Subcutaneous abdominal adipose tissue (tissue), 5 donors: Measurements from ENCODE around the gene TAPBP.
"Not testable (repeated sequence)": the region's sequence is repeated elsewhere in the genome, so short reads cannot be mapped to it uniquely, and the experiment has no call there.

Experiments
- H3K27ac ChIP-seq: one replicate; pipeline ENCODE4 v1.7.0; 2013; ENCODE audit warnings: low read depth, mild to moderate bottlenecking, inconsistent platforms, low read length, moderate library complexity
- H3K27me3 ChIP-seq, 5 donors: one replicate each; pipeline ENCODE4 v1.7.0; 2013; ENCODE audit warnings: low read length in 5 of 5, inconsistent platforms in 1 of 5; ENCODE audit not compliant: control insufficient read depth in 5 of 5, insufficient read depth in 4 of 5
- H3K36me3 ChIP-seq, 5 donors: one replicate each; pipeline ENCODE4 v1.7.0; 2013; ENCODE audit warnings: low read length in 5 of 5; ENCODE audit not compliant: control insufficient read depth in 5 of 5, insufficient read depth in 5 of 5
- H3K4me1 ChIP-seq, 5 donors: one replicate each; pipeline ENCODE4 v1.7.0; 2013; ENCODE audit warnings: low read length in 5 of 5, mild to moderate bottlenecking in 3 of 5, moderate library complexity in 1 of 5; ENCODE audit not compliant: control insufficient read depth in 5 of 5, insufficient read depth in 5 of 5
- H3K4me3 ChIP-seq, 5 donors: one replicate each; pipeline ENCODE4 v1.7.0; 2013; ENCODE audit warnings: low read length in 5 of 5, low read depth in 1 of 5
- H3K9ac ChIP-seq, 5 donors: one replicate each; pipeline ENCODE4 v1.7.0; 2013; ENCODE audit warnings: low read length in 5 of 5, mild to moderate bottlenecking in 4 of 5, moderate library complexity in 3 of 5
- H3K9me3 ChIP-seq, 5 donors: one replicate each; pipeline ENCODE4 v1.7.0; 2013; ENCODE audit warnings: low read length in 5 of 5; ENCODE audit not compliant: control insufficient read depth in 5 of 5
- donor health status: healthy.
- donor health status: healthy.
- donor health status: healthy.
- donor health status: healthy.
- donor health status: healthy.

The TAPBP gene

DNA sequence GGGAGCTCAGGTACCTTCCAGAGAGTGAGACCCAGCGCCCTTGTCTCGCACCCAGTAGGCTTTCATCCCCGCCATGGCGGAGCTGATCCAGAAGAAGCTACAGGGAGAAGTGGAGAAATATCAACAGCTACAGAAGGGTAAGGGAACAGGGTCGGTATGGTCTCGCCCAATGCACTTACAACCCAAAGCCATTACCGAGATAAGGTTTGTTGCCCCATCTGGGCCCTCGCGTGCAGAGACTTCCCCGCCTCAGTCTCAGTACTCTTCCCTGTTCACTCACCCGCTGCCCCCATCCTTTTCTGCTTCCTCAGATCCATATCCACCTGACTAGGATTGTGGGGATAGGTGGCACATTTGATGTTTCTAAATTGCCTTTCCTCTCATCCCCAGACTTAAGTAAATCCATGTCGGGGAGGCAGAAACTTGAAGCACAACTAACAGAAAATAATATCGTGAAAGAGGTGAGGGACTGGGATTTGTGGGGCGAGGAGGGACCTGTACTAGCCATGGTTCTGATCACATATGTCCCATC is 24.0 kb downstream of the TAPBP start:
- peak overlapping the region; percentile 85 for H3K27ac ChIP-seq
- H3K4me1 ChIP-seq = peaks cover 6 to 28% (median 23%) of the 10 kb centered on the region in 5 donors
- H3K36me3 ChIP-seq = peaks cover 0 to 64% (median 54%) of the 10 kb centered on the region in 5 donors
- no peaks in the 10 kb centered on the region for H3K9me3 ChIP-seq
- peak overlapping the region; percentile 79 to 97 (median 86) for H3K4me3 ChIP-seq
- no peaks in the 10 kb centered on the region for H3K27me3 ChIP-seq
- H3K9ac ChIP-seq = peak overlapping the region; percentile 75 to 95 (median 92)

DNA sequence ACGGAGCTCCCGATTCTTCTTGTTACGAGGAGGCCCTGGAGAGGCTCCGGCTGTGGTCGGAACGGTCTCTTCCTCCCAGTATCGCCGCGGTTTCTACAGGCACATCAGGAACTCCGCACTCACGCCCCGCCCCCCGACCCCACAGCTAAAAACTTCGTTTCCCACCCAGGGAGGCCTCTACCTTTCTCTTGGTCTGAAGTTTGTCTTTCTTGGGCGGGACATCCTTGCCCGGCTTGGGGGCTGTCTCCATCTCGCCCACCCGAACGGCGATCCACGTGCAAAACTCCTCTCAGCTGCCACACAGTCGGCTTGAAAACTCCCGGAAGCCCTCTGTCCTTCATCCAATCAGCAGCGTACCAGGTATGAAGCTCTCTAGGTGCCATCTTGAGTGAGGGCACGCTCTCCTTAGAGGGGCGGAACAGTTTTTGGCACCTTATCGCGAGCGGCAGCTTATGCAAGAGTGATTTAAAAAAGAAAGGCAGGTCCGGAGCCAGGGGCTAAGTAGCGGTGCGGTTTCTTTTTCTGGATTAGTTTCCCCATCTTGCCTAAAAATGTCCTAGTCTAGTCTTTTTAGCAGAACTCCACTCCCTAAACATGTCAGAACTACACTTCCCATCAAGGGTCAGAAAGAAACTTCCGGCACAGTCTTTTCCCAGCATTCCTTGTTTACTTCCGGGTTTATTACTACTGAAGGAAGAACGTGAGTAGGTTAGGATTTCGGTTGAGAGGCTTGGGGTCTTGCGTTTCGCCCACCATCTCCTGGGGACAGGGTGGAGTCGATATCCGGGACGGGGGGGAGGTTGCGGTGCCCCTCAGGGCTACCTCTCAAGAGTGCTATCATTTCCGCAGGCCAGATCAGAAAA is 24.7 kb downstream of the TAPBP start, which contains the start of the genes PFDN6 and WDR46:
PFDN6 (plus strand) TSS at position 681 of the 863 bp plus-strand sequence. CDS start 256 bp downstream, outside the sequence.
WDR46 (minus strand) TSS at position 319 of the 863 bp plus-strand sequence; CDS start at position 250, 69 bp downstream.
- Histone ChIP-seq H3K9ac (peak within 1 kb of the TSS; percentile 75 to 95 (median 92)), H3K4me1 (peaks cover 6 to 28% (median 23%) of the 10 kb centered on the region in 5 donors), H3K27me3 (no peaks in the 10 kb centered on the region), H3K4me3 (peak within 1 kb of the TSS; percentile 79 to 97 (median 86)), H3K36me3 (peaks cover 0 to 63% (median 53%) of the 10 kb centered on the region in 5 donors), H3K9me3 (no peaks in the 10 kb centered on the region), H3K27ac (peak within 1 kb of the TSS; percentile 85)

DNA sequence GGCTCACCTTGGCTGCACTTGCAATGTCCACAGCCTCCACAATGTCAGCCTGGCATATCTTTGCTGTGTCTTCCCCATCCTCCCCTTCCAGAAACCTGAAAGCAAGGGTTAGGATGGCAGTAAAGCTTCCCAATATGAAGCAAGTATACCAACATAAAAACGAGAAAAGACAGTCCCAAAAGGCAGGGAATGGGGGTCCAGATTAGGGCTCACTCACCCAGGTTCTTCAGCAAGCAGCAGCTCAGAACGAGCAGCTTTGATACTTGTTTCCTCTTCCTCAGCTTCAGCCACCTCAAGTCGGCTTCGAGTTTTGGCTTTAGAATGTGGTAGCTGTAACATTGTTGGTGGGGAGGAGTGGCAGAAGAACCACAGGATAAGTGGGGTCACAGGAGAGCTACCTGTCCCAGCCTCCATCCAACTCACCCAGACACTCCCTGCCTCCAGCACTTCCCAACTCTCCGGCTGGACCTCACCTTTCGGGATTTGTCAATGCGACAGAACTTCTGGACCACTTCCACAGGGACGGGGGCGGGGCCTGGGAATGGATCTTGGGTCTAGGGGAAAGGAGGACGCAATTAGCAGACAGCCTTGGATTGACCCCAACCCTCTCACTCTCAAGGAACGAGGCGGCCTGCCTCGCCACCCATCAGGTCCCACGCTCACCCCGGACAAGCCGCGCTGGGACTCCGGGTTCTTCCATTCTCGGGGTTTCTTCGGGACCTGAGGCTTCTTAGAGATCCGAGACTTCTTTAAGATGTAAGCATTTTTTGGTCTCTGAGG is 25.5 kb downstream of the TAPBP start:
- H3K36me3 ChIP-seq = peaks cover 0 to 61% (median 47%) of the 10 kb centered on the region in 5 donors

DNA sequence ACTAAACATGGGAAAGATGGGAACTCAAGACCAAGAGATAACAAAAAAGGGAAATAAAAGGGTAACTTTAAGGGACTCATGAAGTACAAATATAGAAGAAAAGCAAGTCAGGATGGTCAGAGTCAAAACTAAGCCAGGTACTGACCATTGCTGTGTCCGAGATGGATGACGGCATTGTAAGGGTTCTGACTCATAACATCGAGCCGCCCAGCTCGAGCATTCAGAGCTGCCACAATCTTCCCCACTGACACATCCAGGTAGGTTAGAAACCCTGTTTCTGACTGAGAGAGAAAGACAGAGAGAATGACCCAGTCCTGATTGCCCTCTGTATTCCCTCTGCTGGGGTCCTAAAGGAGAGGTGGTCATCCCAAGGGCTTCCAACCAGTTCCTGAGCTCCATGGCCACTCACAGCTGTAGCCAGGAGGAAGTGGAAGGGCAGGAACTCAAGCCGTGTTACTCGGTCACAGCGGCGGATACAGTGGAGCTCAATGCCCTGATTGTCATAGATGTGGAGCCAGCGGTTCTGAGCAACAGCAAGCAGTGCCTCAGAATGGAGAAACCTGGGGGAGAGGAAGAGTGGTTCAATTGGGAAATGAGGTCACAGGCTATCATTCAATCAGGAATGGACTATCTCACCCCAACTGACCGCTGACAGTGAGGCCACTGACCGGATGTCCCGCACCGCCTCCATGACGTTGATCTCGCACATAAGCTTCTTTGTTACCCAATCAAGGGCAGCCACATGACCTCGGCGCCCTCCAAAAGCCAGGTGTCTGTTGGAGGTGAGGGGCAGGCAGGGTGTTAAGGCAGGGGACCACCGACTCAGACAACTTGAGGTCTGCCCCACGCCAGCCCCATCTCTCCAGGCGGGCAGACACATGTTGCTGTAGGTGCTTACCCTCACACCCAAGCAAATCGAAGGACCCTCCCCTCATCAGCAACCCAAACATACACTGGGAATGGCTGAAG is 26.6 kb downstream of the TAPBP start:
- H3K27ac ChIP-seq = no peak overlapping the region
- peaks cover 0 to 61% (median 44%) of the 10 kb centered on the region in 5 donors for H3K36me3 ChIP-seq
- H3K4me1 ChIP-seq = peaks cover 6 to 28% (median 23%) of the 10 kb centered on the region in 5 donors
- no peaks in the 10 kb centered on the region for H3K27me3 ChIP-seq
- H3K9me3 ChIP-seq = no peaks in the 10 kb centered on the region
- peak overlapping the region in 1 of 5 donors; percentile 2 for H3K9ac ChIP-seq
- no peak overlapping the region for H3K4me3 ChIP-seq

More for the DNA sequence above, 25.5 kb downstream of the TAPBP start:
- Histone ChIP-seq H3K27me3 (no peaks in the 10 kb centered on the region), H3K27ac (peak overlapping the region; percentile 85), H3K9me3 (no peaks in the 10 kb centered on the region), H3K4me3 (peak overlapping the region; percentile 79 to 97 (median 86)), H3K9ac (peak overlapping the region; percentile 75 to 95 (median 92)), H3K4me1 (peaks cover 6 to 28% (median 23%) of the 10 kb centered on the region in 5 donors)

DNA sequence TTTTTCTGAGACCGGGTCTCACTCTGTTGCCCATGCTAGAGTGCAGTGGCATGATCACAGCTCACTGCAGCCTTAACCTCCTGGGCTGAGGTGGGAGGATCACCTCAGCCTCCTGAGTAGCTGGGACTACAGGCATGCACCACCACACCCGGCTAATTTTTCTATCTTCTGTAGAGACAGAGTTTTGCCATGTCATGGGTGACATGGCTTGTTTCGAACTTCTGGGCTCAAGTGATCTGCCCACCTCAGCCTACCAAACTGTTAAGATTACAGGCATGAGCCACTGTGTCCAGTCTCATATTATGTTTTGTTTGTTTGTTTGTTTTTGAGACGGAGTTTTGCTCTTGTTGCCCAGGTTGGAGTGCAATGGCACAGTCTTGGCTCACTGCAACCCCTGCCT is 28.7 kb downstream of the TAPBP start:
- not testable (repeated sequence) for H3K4me3 ChIP-seq, H3K9me3 ChIP-seq, H3K27ac ChIP-seq, H3K27me3 ChIP-seq, H3K9ac ChIP-seq
- Histone ChIP-seq H3K4me1 (peaks cover 6 to 25% (median 19%) of the 10 kb centered on the region in 5 donors), H3K36me3 (peaks cover 0 to 66% (median 48%) of the 10 kb centered on the region in 5 donors)

DNA sequence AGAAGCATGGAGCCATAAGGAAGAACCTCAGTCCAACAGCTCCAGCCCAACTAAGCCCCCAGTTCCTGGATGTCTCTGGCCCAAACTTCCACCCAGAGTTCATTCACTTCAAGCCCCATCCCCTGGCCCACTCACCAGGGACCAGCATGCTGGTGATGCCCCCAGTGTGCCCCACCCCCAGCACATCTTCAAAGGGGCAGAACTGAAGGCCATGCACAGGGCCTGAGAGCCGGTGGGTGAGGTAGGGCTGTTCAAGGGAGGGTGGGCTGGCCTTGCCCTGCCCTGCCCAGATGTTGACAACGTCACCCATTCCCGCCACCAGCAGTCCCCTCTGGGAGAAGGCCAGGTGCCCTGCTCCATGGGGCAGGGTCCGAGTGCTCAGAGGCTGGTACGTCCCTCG is 33.3 kb downstream of the TAPBP start:
- Histone ChIP-seq H3K36me3 (peaks cover 0 to 79% (median 58%) of the 10 kb centered on the region in 5 donors), H3K9me3 (no peaks in the 10 kb centered on the region), H3K4me3 (no peak overlapping the region), H3K4me1 (peaks cover 0 to 45% (median 28%) of the 10 kb centered on the region in 5 donors), H3K27me3 (no peaks in the 10 kb centered on the region), H3K9ac (no peak overlapping the region), H3K27ac (no peak overlapping the region)

DNA sequence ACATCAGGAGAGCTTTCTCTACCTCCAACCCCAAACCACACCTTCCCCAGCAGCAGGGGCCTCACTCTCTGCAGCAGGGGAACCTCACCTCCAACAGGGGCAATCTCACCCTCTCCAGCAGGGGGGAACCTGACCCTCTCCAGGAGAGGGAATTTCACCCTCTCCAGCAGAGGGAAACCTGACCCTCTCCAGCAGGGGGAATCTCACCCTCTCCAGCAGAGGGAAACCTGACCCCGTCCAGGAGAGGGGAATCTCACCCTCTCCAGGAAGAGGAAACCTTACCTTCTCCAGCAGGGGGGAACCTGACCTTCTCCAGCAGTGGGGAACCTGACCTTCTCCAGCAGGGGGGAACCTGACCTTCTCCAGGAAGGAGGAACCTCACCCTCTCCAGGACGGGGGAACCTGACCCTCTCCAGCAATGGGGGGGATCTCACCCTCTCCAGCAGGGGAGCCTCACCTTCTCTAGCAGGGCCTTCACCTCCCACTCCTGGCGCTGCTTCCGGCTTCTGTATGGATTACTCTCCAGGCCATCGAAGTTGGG is 33.8 kb downstream of the TAPBP start:
- no peak overlapping the region for H3K9ac ChIP-seq
- H3K36me3 ChIP-seq = peaks cover 0 to 81% (median 63%) of the 10 kb centered on the region in 5 donors
- no peak overlapping the region for H3K4me3 ChIP-seq
- H3K4me1 ChIP-seq = peaks cover 0 to 48% (median 28%) of the 10 kb centered on the region in 5 donors
- H3K9me3 ChIP-seq = no peaks in the 10 kb centered on the region
- H3K27me3 ChIP-seq = no peaks in the 10 kb centered on the region
- no peak overlapping the region for H3K27ac ChIP-seq

DNA sequence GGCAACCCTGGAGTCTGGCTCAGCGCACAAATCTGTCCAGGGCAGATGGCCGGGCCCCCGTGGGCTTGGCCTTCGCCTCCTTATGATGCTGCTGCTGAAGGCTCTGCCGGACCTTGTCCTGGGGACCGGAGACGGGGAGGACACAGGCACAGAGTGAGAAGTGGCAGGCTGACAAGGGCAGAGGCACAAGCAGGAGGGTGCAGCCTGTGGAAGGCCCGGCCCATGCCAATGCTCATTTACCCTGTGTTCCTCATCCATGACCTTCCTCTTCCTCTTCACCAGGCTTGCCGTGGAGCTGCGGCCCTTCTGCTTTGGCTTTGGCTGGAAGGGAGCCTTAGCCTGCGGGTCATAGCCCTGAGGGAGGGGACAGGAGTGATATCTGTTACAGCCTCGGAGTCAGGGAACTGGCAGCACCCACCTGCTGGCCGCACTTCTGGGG is 34.6 kb downstream of the TAPBP start:
- Histone ChIP-seq H3K9me3 (no peaks in the 10 kb centered on the region), H3K4me3 (no peak overlapping the region), H3K27ac (no peak overlapping the region), H3K9ac (no peak overlapping the region), H3K27me3 (no peaks in the 10 kb centered on the region), H3K4me1 (peaks cover 0 to 56% (median 36%) of the 10 kb centered on the region in 5 donors), H3K36me3 (peaks cover 4 to 82% (median 67%) of the 10 kb centered on the region in 5 donors)
